ENCODE data around the gene DHRS2.
"Not testable (repeated sequence)": the region's sequence is repeated elsewhere in the genome, so short reads cannot be mapped to it uniquely, and the experiment has no call there.

Gene DHRS2

GRCh38 chr14:23648764-23649460, 12.7 kb downstream of the DHRS2 start:
- DNase-seq (ENCODE audit: low spot score) = no peak

- DNase-seq (ENCODE audit: low spot score) = no peak
These were observed 14.3 kb downstream of the DHRS2 start for GRCh38 chr14:23650506-23650905.

GRCh38 chr14:23653051-23653450, 16.9 kb downstream of the DHRS2 start:
- no peak for DNase-seq (ENCODE audit: low spot score)

GRCh38 chr14:23654231-23654630, 18.1 kb downstream of the DHRS2 start:
- no peak for DNase-seq (ENCODE audit: low spot score)

- DNase-seq (ENCODE audit: low spot score) = no peak
These were observed 21.9 kb downstream of the DHRS2 start for GRCh38 chr14:23657959-23658470.

GRCh38 chr14:23660290-23661226, 24.4 kb downstream of the DHRS2 start:
- DNase-seq (ENCODE audit: low spot score) = no peak

GRCh38 chr14:23661542-23661941, 25.4 kb downstream of the DHRS2 start:
- DNase-seq (ENCODE audit: low spot score) = no peak

GRCh38 chr14:23663127-23663526, 27.0 kb downstream of the DHRS2 start:
- DNase-seq (ENCODE audit: low spot score) = no peak

GRCh38 chr14:23663711-23664110, 27.5 kb downstream of the DHRS2 start:
- no peak for DNase-seq (ENCODE audit: low spot score)

- DNase-seq (ENCODE audit: low spot score) = no peak
These were observed 28.2 kb downstream of the DHRS2 start for GRCh38 chr14:23664207-23664885.

- DNase-seq (ENCODE audit: low spot score) = no peak
These were observed 29.3 kb downstream of the DHRS2 start for GRCh38 chr14:23665302-23666016.

GRCh38 chr14:23667134-23667533, 31.0 kb downstream of the DHRS2 start:
- DNase-seq (ENCODE audit: low spot score) = no peak

- no peak for DNase-seq (ENCODE audit: low spot score)
These were observed 33.3 kb downstream of the DHRS2 start for GRCh38 chr14:23669441-23669840.

- no peak for DNase-seq (ENCODE audit: low spot score)
These were observed 34.3 kb downstream of the DHRS2 start for GRCh38 chr14:23670481-23670880.

- DNase-seq (ENCODE audit: low spot score) = no peak
These were observed 36.0 kb downstream of the DHRS2 start for GRCh38 chr14:23672200-23672599.

- no peak for DNase-seq (ENCODE audit: low spot score)
These were observed 39.2 kb downstream of the DHRS2 start for GRCh38 chr14:23675337-23675736.

- DNase-seq (ENCODE audit: low spot score) = no peak
These were observed 39.7 kb downstream of the DHRS2 start for GRCh38 chr14:23675906-23676305.

- DNase-seq (ENCODE audit: low spot score) = no peak
These were observed 45.2 kb downstream of the DHRS2 start for GRCh38 chr14:23681337-23681736.

- not testable (repeated sequence) for DNase-seq (ENCODE audit: low spot score)
These were observed 53.7 kb downstream of the DHRS2 start for GRCh38 chr14:23689709-23690514.

GRCh38 chr14:23692416-23692815, 56.3 kb downstream of the DHRS2 start:
- DNase-seq (ENCODE audit: low spot score) = no peak

GRCh38 chr14:23693252-23693775, 57.1 kb downstream of the DHRS2 start:
- no peak for DNase-seq (ENCODE audit: low spot score)
